ENCODE results near the gene C16orf54.
A peak's percentile ranks its signal among the peaks of the same experiment; 100 is the strongest.
"Not testable (repeated sequence)": the region's sequence is repeated elsewhere in the genome, so short reads cannot be mapped to it uniquely, and the experiment has no call there.

The C16orf54 gene

DNA sequence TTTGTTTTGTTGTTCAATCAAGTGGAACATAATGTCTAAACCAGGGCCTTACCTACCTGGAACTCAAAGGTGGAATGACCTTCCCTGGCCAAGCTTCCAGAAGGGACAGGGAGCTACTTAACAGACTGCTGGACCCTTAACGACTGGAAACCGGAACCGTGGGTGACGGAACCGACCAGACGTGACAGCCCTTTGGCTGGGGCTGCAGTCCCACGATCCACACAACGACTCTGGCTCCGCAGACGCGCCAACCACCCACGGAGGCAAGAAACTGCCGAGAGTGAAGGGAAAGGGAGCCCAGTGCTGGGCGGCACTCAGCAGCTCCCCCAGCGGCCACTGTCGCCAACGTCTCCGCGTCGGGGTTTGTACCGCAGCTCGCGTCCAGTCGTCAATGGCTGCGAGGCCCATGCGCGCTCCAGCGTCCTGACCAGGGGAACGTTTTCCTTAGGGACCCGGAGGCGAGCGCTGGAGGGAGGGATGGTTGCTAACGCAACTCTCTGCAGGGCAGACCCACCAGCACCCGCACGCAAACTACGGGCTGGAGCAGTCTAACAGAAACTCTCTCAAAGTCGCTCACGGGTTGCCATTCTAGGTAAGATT is 39.2 kb upstream of the C16orf54 start:
- TF ChIP-seq, protein P1, sequence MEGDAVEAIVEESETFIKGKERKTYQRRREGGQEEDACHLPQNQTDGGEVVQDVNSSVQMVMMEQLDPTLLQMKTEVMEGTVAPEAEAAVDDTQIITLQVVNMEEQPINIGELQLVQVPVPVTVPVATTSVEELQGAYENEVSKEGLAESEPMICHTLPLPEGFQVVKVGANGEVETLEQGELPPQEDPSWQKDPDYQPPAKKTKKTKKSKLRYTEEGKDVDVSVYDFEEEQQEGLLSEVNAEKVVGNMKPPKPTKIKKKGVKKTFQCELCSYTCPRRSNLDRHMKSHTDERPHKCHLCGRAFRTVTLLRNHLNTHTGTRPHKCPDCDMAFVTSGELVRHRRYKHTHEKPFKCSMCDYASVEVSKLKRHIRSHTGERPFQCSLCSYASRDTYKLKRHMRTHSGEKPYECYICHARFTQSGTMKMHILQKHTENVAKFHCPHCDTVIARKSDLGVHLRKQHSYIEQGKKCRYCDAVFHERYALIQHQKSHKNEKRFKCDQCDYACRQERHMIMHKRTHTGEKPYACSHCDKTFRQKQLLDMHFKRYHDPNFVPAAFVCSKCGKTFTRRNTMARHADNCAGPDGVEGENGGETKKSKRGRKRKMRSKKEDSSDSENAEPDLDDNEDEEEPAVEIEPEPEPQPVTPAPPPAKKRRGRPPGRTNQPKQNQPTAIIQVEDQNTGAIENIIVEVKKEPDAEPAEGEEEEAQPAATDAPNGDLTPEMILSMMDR (IDR thresholded peaks at IDR 0.05; ENCODE audit: low read depth, low read length) = peak; percentile 61
- H3K4me3 ChIP-seq (ENCODE audit: low read depth, low read length) = no peak overlapping the region

DNA sequence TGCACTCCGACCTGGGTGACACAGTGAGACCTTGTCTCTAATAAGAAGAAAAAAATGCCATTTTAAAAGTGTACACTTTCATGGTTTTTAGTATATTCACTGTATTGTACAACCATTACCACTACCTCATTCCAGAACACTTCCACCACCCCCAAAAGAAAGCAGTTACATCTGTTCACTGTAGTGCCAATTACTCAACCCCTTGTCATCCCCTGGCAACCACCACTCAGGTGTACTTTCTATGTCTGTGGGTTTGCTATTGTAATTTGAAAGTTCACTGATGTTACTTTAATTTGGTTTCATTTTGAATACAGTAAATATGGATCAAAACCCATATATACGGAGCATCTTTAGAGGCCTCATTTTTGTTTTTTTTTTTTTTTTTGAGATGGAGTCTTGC is 38.4 kb upstream of the C16orf54 start:
- TF ChIP-seq, protein P1 (IDR thresholded peaks at IDR 0.05; ENCODE audit: low read depth, low read length) = no peak
- no peak overlapping the region for H3K4me3 ChIP-seq (ENCODE audit: low read depth, low read length)

DNA sequence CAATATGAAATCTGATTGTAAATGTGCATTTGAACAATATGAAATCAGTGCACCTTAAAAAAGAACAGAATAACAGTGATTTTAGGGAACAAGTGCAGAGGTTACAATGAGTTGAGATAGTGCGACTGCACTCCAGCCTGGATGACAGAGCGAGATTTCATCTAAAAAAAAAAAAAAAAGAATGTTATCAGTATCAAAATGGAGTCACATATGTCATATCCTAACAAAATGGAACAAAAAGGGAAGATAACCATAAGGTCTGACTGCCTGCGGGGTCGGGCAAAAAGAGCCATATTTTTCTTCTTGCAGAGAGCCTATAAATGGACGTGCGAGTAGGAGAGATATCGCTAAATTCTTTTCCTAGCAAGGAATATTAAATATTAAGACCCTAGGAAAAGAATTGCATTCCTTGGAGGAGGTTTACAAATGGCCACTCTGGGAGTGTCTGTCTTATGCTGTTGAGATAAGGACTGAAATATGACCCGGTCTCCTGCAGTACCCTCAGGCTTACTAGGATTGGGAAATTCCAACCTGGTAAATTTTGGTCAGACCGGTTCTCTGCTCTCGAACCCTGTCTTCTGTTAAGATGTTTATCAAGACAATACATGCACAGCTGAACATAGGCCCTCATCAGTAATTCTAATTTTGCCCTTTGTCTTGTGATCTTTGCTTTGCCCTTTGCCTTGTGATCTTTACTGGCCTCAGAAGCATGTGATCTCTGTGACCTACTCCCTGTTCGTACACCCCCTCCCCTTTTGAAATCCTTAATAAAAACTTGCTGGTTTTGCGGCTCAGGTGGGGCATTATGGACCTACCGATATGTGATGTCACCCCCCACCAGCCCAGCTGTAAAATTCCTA is 37.5 kb upstream of the C16orf54 start:
- H3K4me3 ChIP-seq (ENCODE audit: low read depth, low read length) = not testable (repeated sequence)

DNA sequence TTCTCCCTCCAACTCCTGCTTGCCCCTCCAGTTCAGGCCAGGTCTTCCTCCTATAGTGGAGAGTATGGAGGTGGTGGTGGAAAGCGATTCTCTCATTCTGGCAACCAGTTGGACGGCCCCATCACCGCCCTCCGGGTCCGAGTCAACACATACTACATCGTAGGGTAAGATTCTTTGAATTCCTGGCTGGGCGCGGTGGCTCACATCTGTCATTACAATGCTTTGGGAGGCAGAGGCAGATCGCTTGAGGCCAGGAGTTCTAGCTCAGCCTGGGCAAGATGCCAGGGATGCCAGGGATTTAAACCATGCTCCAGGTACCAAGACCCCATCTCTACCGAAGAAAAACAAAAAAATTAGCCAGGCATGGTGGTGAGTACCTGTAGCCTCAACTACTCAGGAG is 33.7 kb upstream of the C16orf54 start:
- TF ChIP-seq, protein P1 (IDR thresholded peaks at IDR 0.05; ENCODE audit: low read depth, low read length) = no peak
- H3K4me3 ChIP-seq (ENCODE audit: low read depth, low read length) = no peak overlapping the region

DNA sequence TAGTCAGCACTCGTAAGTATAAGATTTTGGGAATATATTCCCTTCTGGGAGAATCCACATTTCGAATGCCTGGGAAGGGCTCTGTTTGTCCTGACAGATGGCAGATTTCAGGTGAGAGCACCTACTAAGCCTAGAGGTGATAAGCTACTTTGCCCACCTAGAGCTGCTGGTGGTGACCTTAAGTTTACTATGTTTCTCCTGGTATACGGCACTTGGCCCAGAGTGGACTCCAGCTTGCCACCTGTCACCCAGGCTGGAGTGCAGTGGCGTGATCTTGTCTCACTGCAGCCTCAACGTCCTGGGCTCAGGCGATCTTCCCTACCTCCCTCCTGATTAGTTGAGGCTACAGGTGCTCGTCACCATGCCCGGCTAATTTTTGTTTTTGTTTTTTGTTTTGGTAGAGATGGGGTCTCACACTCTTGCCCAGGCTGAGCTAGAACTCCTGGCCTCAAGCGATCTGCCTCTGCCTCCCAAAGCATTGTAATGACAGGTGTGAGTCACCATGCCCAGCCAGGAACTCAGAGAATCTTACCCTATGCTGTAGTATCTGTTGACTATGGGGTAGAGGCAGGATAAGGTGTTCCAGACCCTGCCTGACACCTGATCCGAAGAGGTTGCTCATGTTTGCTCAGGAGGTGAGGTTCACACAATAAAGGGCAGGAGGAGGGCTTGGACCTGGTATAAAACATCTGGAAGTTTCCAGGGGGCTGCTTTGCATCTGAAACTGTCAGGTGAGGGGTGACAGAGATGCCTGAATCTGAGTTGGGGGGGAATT is 32.0 kb upstream of the C16orf54 start, which contains the start of gene ZG16:
TSS of gene ZG16 (plus strand) at position 681 of the 775 bp plus-strand sequence. CDS start 1,011 bp downstream, outside the sequence.
- no peak within 1 kb of the TSS for H3K4me3 ChIP-seq (ENCODE audit: low read depth, low read length)
- TF ChIP-seq, protein P1 (IDR thresholded peaks at IDR 0.05; ENCODE audit: low read depth, low read length) = no peak

DNA sequence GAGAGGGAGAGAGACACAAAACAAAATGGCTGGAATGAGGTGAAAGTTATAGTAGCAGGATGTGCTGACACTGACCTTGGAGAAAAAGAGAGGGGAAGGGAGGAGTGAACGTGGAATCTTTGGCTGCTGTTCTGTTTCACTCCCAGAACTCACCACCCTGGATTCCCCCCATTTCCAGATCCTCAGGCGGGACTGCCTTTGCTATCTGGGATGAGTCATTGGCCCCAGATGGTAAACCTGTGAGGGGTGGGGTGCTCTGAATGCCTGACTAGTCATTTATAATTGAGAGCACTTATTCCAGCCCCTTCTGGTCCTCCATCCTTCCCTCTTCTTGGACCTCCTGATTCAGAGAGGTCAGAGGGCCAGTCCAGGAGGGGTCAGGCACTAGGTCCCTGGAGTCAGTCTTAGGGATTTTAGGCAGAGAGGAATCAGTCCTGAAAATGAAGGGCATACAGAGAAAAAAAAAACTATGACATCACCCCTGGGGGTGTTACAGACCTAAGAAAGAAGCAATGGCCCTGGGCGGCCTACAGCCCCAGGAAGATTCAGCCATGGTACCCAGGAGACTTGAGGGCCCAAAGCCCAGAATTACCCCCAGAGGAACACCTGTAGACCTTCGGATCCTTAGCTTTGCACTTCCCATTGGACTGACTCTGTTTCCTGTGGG is 30.1 kb upstream of the C16orf54 start:
- H3K4me3 ChIP-seq (ENCODE audit: low read depth, low read length) = no peak overlapping the region
- TF ChIP-seq, protein P1 (IDR thresholded peaks at IDR 0.05; ENCODE audit: low read depth, low read length) = no peak

DNA sequence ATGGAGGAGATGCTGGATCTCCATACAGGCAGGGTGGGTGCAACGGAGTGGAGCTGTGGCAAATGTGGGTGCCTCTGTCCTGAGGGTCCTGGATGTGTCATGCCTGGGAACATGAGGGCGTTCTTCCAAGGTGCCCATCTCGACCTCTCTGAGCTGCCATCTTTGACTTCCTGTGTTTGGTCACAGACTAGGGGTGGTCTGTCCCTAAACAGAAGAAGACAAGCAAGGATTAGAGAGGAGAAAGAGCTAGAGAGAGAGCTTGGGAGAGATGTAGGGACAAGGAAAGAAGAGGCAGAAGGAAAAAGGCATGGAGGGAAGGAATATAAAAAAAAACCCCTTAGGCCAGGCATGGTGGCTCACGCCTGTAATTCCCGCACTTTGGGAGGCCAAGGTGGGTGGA is 28.9 kb upstream of the C16orf54 start:
- H3K4me3 ChIP-seq (ENCODE audit: low read depth, low read length) = no peak overlapping the region
- TF ChIP-seq, protein P1 (IDR thresholded peaks at IDR 0.05; ENCODE audit: low read depth, low read length) = no peak

DNA sequence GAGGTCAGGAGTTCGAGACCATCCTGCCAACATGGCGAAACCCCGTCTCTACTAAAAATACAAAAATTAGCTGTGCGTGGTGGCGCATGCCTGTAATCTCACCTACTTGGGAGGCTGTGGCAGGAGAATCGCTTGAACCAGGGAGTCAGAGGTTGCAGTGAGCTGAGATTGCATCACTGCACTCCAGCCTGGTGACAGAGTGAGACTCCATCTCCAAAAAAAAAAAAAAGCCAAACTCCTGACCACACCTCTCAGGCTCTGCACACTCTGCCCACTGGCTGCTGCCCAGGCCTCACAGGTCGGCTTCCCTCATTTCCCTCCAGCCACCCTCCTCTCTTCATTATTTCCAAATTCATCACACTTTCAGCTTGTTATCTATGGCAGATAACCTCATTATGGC is 26.5 kb upstream of the C16orf54 start:
- not testable (repeated sequence) for H3K4me3 ChIP-seq (ENCODE audit: low read depth, low read length)

Measured in WI38 (cell line).